ENCODE measurements around the gene ERICH4. TPM values are rescaled to one million over a fixed set of nuclear protein-coding genes. Genes with fewer than 3 reads are reported as not detected.

Gene ERICH4
- total RNA-seq, 3 donors from 2014 or later (not counting 1 experiment from before 2014, with no cell fraction given), result not detected

DNA sequence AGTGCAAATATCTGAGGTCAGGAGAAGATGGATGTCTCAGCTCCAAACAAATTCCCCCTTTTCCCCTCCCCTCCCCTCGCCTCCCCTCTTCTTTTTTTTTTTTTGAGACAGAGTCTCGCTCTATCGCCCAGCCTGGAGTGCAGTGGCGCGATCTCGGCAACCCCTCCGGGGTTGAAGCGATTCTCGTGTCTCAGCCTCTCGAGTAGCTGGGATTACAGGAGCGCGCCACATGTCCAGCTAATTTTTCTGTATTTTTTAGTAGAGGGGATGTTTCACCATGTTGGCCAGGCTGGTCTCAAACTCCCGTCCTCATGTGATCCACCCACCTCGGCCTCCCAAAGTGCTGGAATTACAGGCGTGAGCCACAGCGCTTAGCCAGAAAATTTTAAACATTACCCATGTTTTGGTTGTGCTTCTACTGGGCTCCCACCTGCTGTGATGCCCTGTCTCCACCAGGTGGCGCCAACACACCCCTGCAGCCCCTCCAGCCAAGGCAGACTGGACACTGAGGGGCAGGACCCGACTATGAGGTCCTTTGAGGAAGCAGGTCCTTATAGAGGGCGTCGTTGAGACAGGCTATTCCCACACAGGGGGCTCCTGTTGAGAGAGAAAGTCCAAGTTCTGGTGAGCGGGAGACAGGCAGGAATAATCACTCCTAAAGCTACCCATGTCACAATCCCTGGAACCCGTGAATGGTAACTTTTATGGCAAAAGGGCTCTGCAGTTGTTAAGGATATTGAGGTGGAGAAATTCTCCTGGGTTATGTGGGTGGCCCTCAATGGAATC, 6.3 kb downstream of the ERICH4 start:
- H3K9me3 Mint-ChIP-seq, result no peaks in the 10 kb centered on the region
- ATAC-seq, result peak; percentile 87 to 96 (median 94)

DNA sequence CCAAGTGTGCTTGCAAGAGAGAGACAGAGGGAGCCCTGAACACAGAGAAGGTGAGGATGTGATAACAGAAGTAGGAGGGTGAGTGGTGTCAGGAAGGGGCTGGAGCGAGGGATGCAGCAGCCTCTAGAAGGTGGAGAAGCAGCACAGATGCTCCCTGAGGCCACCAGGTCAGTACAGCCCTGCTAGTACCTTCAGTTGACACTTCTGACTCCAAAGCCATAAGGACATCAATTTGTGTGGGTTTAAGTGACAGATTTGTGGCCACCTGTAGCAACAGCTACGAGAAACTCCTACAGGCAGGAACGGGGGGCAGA, 6.9 kb downstream of the ERICH4 start:
- Mint-ChIP-seq H3K27me3 (ENCODE audit: low read depth in 2 of 2) (peaks cover 14% of the 10 kb centered on the region in 2 donors), H3K4me3 (no peak overlapping the region), H3K4me1 (peaks cover 0 to 8% of the 10 kb centered on the region in 2 donors), H3K36me3 (no peaks in the 10 kb centered on the region), H3K9me3 (no peaks in the 10 kb centered on the region), H3K27ac (no peak overlapping the region)
- intact Hi-C loops (cut with micrococcal nuclease), result loop anchor here (1.0 kb wide), 3 partner anchors 113 to 147 kb away; no protein-coding TSS in a partner anchor
- peaks cover 3% of the 10 kb centered on the region for H3K27me3 ChIP-seq (ENCODE audit: control insufficient read depth, insufficient read depth, low read length)
- ATAC-seq, result peak in 1 of 3 donors; percentile 9
- no peak for DNase-seq
- H3K27ac ChIP-seq (ENCODE audit: low read length), result no peak overlapping the region
- H3K4me3 ChIP-seq (ENCODE audit: low read length), result no peak overlapping the region
- no peaks in the 10 kb centered on the region for H3K36me3 ChIP-seq (ENCODE audit: control insufficient read depth, insufficient read depth, low read length)
- no peaks in the 10 kb centered on the region for H3K9me3 ChIP-seq (ENCODE audit: control insufficient read depth, insufficient read depth, low read length)
- TF ChIP-seq, protein P1, sequence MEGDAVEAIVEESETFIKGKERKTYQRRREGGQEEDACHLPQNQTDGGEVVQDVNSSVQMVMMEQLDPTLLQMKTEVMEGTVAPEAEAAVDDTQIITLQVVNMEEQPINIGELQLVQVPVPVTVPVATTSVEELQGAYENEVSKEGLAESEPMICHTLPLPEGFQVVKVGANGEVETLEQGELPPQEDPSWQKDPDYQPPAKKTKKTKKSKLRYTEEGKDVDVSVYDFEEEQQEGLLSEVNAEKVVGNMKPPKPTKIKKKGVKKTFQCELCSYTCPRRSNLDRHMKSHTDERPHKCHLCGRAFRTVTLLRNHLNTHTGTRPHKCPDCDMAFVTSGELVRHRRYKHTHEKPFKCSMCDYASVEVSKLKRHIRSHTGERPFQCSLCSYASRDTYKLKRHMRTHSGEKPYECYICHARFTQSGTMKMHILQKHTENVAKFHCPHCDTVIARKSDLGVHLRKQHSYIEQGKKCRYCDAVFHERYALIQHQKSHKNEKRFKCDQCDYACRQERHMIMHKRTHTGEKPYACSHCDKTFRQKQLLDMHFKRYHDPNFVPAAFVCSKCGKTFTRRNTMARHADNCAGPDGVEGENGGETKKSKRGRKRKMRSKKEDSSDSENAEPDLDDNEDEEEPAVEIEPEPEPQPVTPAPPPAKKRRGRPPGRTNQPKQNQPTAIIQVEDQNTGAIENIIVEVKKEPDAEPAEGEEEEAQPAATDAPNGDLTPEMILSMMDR (IDR thresholded peaks at IDR 0.05), result no peak
- WGBS (ENCODE audit: insufficient coverage), result 57% methylated on average over 1 of the region's 3 CpGs
- peaks cover 9% of the 10 kb centered on the region for H3K4me1 ChIP-seq (ENCODE audit: control insufficient read depth, insufficient read depth, low read length)

More for the DNA sequence above, 6.3 kb downstream of the ERICH4 start:
- H3K4me1 Mint-ChIP-seq, result peaks cover 0 to 8% of the 10 kb centered on the region in 2 donors
- Histone ChIP-seq H3K27me3 (ENCODE audit: control insufficient read depth, insufficient read depth, low read length) (peaks cover 3% of the 10 kb centered on the region), H3K4me1 (ENCODE audit: control insufficient read depth, insufficient read depth, low read length) (peaks cover 9% of the 10 kb centered on the region), H3K4me3 (ENCODE audit: low read length) (no peak overlapping the region), H3K27ac (ENCODE audit: low read length) (no peak overlapping the region), H3K36me3 (ENCODE audit: control insufficient read depth, insufficient read depth, low read length) (no peaks in the 10 kb centered on the region), H3K9me3 (ENCODE audit: control insufficient read depth, insufficient read depth, low read length) (no peaks in the 10 kb centered on the region)
- H3K36me3 Mint-ChIP-seq, result no peaks in the 10 kb centered on the region
- intact Hi-C loops (cut with micrococcal nuclease), result loop anchor here (1.0 kb wide), 3 partner anchors 114 to 148 kb away; no protein-coding TSS in a partner anchor
- peak overlapping the region; percentile 45 for H3K4me3 Mint-ChIP-seq
- peaks cover 14% of the 10 kb centered on the region in 2 donors for H3K27me3 Mint-ChIP-seq (ENCODE audit: low read depth in 2 of 2)
- H3K27ac Mint-ChIP-seq, result no peak overlapping the region
- peak; percentile 71 to 85 for DNase-seq
- 5% methylated on average over 20 of the region's 22 CpGs for whole genome bisulfite sequencing (ENCODE audit: insufficient coverage)
- TF ChIP-seq, protein P1 (IDR thresholded peaks at IDR 0.05), result peak; percentile 92

DNA sequence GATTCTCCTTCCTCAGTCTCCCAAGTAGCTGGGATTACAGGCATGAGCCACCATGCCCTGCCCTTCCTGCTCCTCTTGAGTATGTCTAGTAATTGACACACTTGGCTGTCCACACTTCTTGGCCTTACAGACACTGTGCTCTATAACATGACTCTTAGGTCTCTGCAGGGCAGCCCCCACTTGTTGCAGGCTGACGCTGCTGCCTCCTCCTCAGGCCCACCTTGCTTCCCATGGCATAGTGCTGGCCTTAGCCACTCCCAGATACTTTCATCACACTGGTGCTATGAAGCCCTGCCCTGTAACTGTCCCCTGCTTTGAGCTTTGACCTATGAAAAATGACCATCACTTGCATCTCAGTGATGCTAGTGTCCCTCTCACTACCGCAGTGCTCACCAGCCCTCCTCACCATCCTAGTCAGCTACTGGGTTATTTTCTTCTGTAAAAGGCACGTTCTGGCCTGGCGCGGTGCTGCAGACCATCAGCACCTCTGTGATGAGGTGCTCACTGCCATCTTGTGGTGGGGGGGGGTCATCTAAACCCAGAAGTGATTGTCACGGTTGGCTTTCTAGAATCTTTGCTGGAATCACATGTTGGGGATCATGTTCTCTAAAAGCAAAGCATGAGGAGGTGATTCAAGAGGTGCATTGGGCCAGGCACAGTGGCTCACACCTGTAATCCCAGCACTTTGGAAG, 9.8 kb downstream of the ERICH4 start:
- intact Hi-C loops (cut with micrococcal nuclease), result no loop called here
- 88% methylated on average over 6 of the region's 6 CpGs for WGBS (ENCODE audit: insufficient coverage)
- Mint-ChIP-seq H3K9me3 (no peaks in the 10 kb centered on the region), H3K36me3 (no peaks in the 10 kb centered on the region), H3K27ac (no peak overlapping the region), H3K4me3 (no peak overlapping the region), H3K4me1 (peaks cover 0 to 8% of the 10 kb centered on the region in 2 donors), H3K27me3 (ENCODE audit: low read depth in 2 of 2) (peaks cover 16 to 35% of the 10 kb centered on the region in 2 donors)
- DNase-seq, result no peak
- no peak for ATAC-seq
- TF ChIP-seq, protein P1 (IDR thresholded peaks at IDR 0.05), result no peak
- Histone ChIP-seq H3K27ac (ENCODE audit: low read length) (no peak overlapping the region), H3K27me3 (ENCODE audit: control insufficient read depth, insufficient read depth, low read length) (peaks cover 2% of the 10 kb centered on the region), H3K4me1 (ENCODE audit: control insufficient read depth, insufficient read depth, low read length) (peaks cover 9% of the 10 kb centered on the region), H3K36me3 (ENCODE audit: control insufficient read depth, insufficient read depth, low read length) (no peaks in the 10 kb centered on the region), H3K4me3 (ENCODE audit: low read length) (no peak overlapping the region), H3K9me3 (ENCODE audit: control insufficient read depth, insufficient read depth, low read length) (no peaks in the 10 kb centered on the region)
